T-helper 22 cell (primary cell): Measurements from ENCODE around the gene ANAPC13.

Source experiments
- DNase-seq: peaks from one replicate; pipeline ENCODE4 v3.0.0-alpha.2; 2020; ENCODE audit warnings: low read depth

Gene ANAPC13

GRCh38 chr3:134482622-134483021, 3.2 kb downstream of the ANAPC13 start:
- no peak for DNase-seq

GRCh38 chr3:134481166-134481565, 4.6 kb downstream of the ANAPC13 start:
- DNase-seq, result no peak

- no peak for DNase-seq
These were observed 5.2 kb downstream of the ANAPC13 start for GRCh38 chr3:134480546-134480945.

- no peak for DNase-seq
These were observed 7.8 kb downstream of the ANAPC13 start for GRCh38 chr3:134477938-134478337.

GRCh38 chr3:134477002-134477401, 8.8 kb downstream of the ANAPC13 start:
- no peak for DNase-seq

- no peak for DNase-seq
These were observed 9.5 kb downstream of the ANAPC13 start for GRCh38 chr3:134476306-134476705.

- DNase-seq, result no peak
These were observed 10.8 kb downstream of the ANAPC13 start for GRCh38 chr3:134474956-134475355.

GRCh38 chr3:134473868-134474546, 11.8 kb downstream of the ANAPC13 start:
- DNase-seq, result peak; percentile 29

GRCh38 chr3:134472831-134473230, 13.0 kb downstream of the ANAPC13 start:
- no peak for DNase-seq

GRCh38 chr3:134471521-134472193, 14.1 kb downstream of the ANAPC13 start:
- DNase-seq, result no peak

GRCh38 chr3:134468519-134468918, 17.3 kb downstream of the ANAPC13 start:
- no peak for DNase-seq

GRCh38 chr3:134466331-134466730, 19.5 kb downstream of the ANAPC13 start:
- DNase-seq, result no peak

GRCh38 chr3:134464689-134465365, 21.0 kb downstream of the ANAPC13 start:
- DNase-seq, result no peak

GRCh38 chr3:134464064-134464688, 21.6 kb downstream of the ANAPC13 start:
- no peak for DNase-seq

GRCh38 chr3:134463676-134464063, 22.1 kb downstream of the ANAPC13 start:
- DNase-seq, result no peak

- DNase-seq, result no peak
These were observed 23.3 kb downstream of the ANAPC13 start for GRCh38 chr3:134462331-134462941.

- DNase-seq, result no peak
These were observed 24.8 kb downstream of the ANAPC13 start for GRCh38 chr3:134460965-134461364.

GRCh38 chr3:134459562-134459961, 26.2 kb downstream of the ANAPC13 start:
- DNase-seq, result no peak

GRCh38 chr3:134458406-134458945, 27.3 kb downstream of the ANAPC13 start:
- no peak for DNase-seq

- DNase-seq, result no peak
These were observed 28.3 kb downstream of the ANAPC13 start for GRCh38 chr3:134457376-134458074.

GRCh38 chr3:134453631-134454030, 32.2 kb downstream of the ANAPC13 start:
- no peak for DNase-seq
